Measurements from ENCODE around the gene OR10J5. TPM values are rescaled to one million over a fixed set of nuclear protein-coding genes. Genes with fewer than 3 reads are reported as not detected.

Gene OR10J5
- total and polyA plus RNA-seq, 2 experiments from 2014 or later = not detected

DNA sequence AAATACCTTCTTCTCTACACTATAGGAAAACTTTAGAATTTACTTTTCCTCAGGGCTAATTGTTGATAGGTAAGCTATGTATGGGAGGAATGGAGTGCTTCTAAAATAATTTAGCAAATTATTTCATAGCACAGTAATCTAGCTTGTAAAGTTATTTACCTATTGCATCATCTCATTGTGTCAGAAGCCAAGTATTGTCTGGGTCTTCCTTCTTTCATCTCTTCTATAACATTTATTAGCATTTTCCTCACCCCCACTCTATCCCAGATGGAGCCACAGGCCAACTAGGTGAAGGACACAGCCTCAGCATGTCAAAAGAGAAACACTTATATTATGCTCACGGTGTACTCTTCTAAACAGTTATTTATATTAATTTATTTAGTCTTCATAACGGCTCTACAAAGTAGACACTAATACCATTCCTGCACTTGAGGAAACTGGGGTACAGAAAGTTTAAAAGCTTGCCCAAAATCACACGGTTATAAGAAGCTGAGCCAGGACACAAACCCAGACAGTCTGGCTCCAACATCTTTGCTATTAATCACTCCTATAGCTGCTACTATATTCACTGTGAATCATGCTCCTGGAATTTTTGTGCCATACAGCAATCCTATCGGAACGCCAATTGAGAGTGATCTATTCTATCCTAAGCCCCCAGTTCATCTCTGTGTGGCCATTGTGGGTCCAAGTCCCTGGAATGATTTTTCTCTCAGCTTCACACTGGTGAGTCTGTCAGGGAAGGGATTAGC lies 43.1 kb downstream of the OR10J5 start (continued):
- TF ChIP-seq, protein P1, sequence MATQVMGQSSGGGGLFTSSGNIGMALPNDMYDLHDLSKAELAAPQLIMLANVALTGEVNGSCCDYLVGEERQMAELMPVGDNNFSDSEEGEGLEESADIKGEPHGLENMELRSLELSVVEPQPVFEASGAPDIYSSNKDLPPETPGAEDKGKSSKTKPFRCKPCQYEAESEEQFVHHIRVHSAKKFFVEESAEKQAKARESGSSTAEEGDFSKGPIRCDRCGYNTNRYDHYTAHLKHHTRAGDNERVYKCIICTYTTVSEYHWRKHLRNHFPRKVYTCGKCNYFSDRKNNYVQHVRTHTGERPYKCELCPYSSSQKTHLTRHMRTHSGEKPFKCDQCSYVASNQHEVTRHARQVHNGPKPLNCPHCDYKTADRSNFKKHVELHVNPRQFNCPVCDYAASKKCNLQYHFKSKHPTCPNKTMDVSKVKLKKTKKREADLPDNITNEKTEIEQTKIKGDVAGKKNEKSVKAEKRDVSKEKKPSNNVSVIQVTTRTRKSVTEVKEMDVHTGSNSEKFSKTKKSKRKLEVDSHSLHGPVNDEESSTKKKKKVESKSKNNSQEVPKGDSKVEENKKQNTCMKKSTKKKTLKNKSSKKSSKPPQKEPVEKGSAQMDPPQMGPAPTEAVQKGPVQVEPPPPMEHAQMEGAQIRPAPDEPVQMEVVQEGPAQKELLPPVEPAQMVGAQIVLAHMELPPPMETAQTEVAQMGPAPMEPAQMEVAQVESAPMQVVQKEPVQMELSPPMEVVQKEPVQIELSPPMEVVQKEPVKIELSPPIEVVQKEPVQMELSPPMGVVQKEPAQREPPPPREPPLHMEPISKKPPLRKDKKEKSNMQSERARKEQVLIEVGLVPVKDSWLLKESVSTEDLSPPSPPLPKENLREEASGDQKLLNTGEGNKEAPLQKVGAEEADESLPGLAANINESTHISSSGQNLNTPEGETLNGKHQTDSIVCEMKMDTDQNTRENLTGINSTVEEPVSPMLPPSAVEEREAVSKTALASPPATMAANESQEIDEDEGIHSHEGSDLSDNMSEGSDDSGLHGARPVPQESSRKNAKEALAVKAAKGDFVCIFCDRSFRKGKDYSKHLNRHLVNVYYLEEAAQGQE (IDR thresholded peaks at IDR 0.05; ENCODE audit: unreplicated experiment) = no peak
- TF ChIP-seq, protein P2, sequence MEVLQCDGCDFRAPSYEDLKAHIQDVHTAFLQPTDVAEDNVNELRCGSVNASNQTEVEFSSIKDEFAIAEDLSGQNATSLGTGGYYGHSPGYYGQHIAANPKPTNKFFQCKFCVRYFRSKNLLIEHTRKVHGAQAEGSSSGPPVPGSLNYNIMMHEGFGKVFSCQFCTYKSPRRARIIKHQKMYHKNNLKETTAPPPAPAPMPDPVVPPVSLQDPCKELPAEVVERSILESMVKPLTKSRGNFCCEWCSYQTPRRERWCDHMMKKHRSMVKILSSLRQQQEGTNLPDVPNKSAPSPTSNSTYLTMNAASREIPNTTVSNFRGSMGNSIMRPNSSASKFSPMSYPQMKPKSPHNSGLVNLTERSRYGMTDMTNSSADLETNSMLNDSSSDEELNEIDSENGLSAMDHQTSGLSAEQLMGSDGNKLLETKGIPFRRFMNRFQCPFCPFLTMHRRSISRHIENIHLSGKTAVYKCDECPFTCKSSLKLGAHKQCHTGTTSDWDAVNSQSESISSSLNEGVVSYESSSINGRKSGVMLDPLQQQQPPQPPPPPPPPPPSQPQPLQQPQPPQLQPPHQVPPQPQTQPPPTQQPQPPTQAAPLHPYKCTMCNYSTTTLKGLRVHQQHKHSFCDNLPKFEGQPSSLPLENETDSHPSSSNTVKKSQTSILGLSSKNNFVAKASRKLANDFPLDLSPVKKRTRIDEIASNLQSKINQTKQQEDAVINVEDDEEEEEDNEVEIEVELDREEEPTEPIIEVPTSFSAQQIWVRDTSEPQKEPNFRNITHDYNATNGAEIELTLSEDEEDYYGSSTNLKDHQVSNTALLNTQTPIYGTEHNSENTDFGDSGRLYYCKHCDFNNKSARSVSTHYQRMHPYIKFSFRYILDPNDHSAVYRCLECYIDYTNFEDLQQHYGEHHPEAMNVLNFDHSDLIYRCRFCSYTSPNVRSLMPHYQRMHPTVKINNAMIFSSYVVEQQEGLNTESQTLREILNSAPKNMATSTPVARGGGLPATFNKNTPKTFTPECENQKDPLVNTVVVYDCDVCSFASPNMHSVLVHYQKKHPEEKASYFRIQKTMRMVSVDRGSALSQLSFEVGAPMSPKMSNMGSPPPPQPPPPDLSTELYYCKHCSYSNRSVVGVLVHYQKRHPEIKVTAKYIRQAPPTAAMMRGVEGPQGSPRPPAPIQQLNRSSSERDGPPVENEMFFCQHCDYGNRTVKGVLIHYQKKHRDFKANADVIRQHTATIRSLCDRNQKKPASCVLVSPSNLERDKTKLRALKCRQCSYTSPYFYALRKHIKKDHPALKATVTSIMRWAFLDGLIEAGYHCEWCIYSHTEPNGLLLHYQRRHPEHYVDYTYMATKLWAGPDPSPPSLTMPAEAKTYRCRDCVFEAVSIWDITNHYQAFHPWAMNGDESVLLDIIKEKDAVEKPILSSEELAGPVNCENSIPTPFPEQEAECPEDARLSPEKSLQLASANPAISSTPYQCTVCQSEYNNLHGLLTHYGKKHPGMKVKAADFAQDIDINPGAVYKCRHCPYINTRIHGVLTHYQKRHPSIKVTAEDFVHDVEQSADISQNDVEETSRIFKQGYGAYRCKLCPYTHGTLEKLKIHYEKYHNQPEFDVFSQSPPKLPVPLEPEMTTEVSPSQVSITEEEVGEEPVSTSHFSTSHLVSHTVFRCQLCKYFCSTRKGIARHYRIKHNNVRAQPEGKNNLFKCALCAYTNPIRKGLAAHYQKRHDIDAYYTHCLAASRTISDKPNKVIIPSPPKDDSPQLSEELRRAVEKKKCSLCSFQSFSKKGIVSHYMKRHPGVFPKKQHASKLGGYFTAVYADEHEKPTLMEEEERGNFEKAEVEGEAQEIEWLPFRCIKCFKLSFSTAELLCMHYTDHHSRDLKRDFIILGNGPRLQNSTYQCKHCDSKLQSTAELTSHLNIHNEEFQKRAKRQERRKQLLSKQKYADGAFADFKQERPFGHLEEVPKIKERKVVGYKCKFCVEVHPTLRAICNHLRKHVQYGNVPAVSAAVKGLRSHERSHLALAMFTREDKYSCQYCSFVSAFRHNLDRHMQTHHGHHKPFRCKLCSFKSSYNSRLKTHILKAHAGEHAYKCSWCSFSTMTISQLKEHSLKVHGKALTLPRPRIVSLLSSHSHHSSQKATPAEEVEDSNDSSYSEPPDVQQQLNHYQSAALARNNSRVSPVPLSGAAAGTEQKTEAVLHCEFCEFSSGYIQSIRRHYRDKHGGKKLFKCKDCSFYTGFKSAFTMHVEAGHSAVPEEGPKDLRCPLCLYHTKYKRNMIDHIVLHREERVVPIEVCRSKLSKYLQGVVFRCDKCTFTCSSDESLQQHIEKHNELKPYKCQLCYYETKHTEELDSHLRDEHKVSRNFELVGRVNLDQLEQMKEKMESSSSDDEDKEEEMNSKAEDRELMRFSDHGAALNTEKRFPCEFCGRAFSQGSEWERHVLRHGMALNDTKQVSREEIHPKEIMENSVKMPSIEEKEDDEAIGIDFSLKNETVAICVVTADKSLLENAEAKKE (CRISPR knock-in tag; IDR thresholded peaks at IDR 0.05) = no peak
- TF ChIP-seq NANOG (IDR thresholded peaks at IDR 0.05; ENCODE audit: borderline replicate concordance) (no peak), POLR2AphosphoS5 (IDR thresholded peaks at IDR 0.05; ENCODE audit: low read depth) (no peak)

Other genes with a start within 250 kb of the OR10J5 start
- not detected in 2 replicates for gene FCER1A, start 233.7 kb downstream of the OR10J5 start, total RNA-seq (2014; rRNA removed; shearing (Covaris generic))
- gene FCER1A, start 233.7 kb downstream of the OR10J5 start, polyA plus RNA-seq (2016; fragmentation: Nextera tagmentation; extraction: Ambion mirVana) = not detected in 2 replicates
- gene OR10J4, start 103.8 kb downstream of the OR10J5 start, total RNA-seq (2014; rRNA removed; shearing (Covaris generic)) = not detected in 2 replicates
- not detected in 2 replicates for gene OR10J4, start 103.8 kb downstream of the OR10J5 start, polyA plus RNA-seq (2016; fragmentation: Nextera tagmentation; extraction: Ambion mirVana)
- not detected in 2 replicates for gene OR10J1, start 96.3 kb downstream of the OR10J5 start, total RNA-seq (2014; rRNA removed; shearing (Covaris generic))
- gene OR10J1, start 96.3 kb downstream of the OR10J5 start, polyA plus RNA-seq (2016; fragmentation: Nextera tagmentation; extraction: Ambion mirVana) = not detected in 2 replicates
- not detected in 2 replicates for gene APCS, start 51.8 kb upstream of the OR10J5 start, total RNA-seq (2014; rRNA removed; shearing (Covaris generic))
- gene APCS, start 51.8 kb upstream of the OR10J5 start, polyA plus RNA-seq (2016; fragmentation: Nextera tagmentation; extraction: Ambion mirVana) = not detected in 2 replicates
- gene CRP, start 178.6 kb upstream of the OR10J5 start, total RNA-seq (2014; rRNA removed; shearing (Covaris generic)) = not detected in 2 replicates
- gene CRP, start 178.6 kb upstream of the OR10J5 start, polyA plus RNA-seq (2016; fragmentation: Nextera tagmentation; extraction: Ambion mirVana) = not detected in 2 replicates
- 50.8 and 56.3 TPM in 2 replicates for gene DUSP23, start 245.0 kb upstream of the OR10J5 start, total RNA-seq (2014; rRNA removed; shearing (Covaris generic))
- gene DUSP23, start 245.0 kb upstream of the OR10J5 start, polyA plus RNA-seq (2016; fragmentation: Nextera tagmentation; extraction: Ambion mirVana) = 95.3 and 97.6 TPM in 2 replicates

All from GM23338 (cell line).